WTC11 (cell line): ENCODE results near the gene SOWAHD. TPM values are rescaled to one million over a fixed set of nuclear protein-coding genes. Genes with fewer than 3 reads are reported as not detected.

Experiments
- total RNA-seq: library from RNA; stranded (reverse); gene quantifications from 3 replicates; pipeline ENCODE4 v1.2.3, GENCODE V29; 2021

The SOWAHD gene
- total RNA-seq, 1 experiment from 2014 or later, result 5.0 TPM

Other genes starting within 250 kb of the SOWAHD start
- gene STEEP1, start 193.2 kb upstream of the SOWAHD start, total RNA-seq, result 24.2 to 25.8 TPM (median 25.5 TPM) in 3 replicates
- gene UBE2A, start 184.0 kb upstream of the SOWAHD start, total RNA-seq, result 39.3 to 43.3 TPM (median 43.0 TPM) in 3 replicates
- 13.0 to 15.0 TPM (median 13.6 TPM) in 3 replicates for gene NKRF, start 152.2 kb upstream of the SOWAHD start, total RNA-seq
- 52.1 to 62.9 TPM (median 53.6 TPM) in 3 replicates for gene SEPTIN6, start 65.4 kb upstream of the SOWAHD start, total RNA-seq
- 1,551 to 1,842 TPM (median 1,763 TPM) in 3 replicates for gene RPL39, start 33.0 kb downstream of the SOWAHD start, total RNA-seq
- gene UPF3B, start 94.4 kb downstream of the SOWAHD start, total RNA-seq, result 19.2 to 23.1 TPM (median 23.0 TPM) in 3 replicates
- 16.5 to 16.9 TPM (median 16.6 TPM) in 3 replicates for gene RNF113A, start 113.1 kb downstream of the SOWAHD start, total RNA-seq
- 84.3 to 89.9 TPM (median 89.4 TPM) in 3 replicates for gene NDUFA1, start 113.2 kb downstream of the SOWAHD start, total RNA-seq
- 0.85 to 1.6 TPM in 2 of 3 replicates, not detected in the other for gene AKAP14, start 137.3 kb downstream of the SOWAHD start, total RNA-seq
- 6.4 to 6.9 TPM (median 6.7 TPM) in 3 replicates for gene NKAP, start 185.2 kb downstream of the SOWAHD start, total RNA-seq